HG03575 (cell line): ENCODE data around the gene RIN3.
"Not testable (repeated sequence)": the region's sequence is repeated elsewhere in the genome, so short reads cannot be mapped to it uniquely, and the experiment has no call there.

ENCODE experiments used
- ATAC-seq: cut with Tn5 transposase; IDR thresholded peaks from one replicate; pipeline ENCODE4 v1.9.1; 2021; ENCODE audit not compliant: unreplicated experiment, insufficient number of reproducible peaks, low FRiP score; ENCODE audit errors: extremely low read depth

RIN3 gene

DNA sequence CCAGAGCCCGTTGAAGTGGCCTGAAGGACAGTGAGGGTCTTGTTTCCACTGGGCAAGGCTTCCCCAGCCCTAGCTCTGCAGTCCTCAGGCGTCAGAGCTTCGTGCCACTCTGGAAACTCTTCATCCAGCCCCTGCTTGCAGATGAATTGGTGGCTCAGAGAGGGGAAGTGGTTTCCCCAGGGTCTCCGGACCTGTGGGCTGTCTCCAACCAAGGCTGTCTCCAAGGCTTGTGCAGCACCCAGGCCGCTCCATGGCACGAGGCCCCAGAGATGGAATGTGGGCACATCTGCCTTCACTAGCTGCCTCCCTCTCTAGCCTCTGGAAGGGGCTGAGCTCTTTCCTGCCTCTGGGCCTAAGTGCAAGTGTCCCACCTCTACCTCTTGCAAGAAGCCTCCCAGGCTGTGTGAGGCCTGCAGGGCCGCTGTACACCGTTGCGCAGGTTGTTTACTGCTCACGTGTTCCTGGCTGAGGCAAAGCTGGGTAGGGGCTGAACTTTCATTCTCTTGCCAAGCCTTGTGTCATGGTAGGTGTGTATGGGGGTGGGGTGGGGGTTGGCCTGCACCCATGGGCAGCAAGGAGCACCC is 11.1 kb downstream of the RIN3 start:
- no peak for ATAC-seq

DNA sequence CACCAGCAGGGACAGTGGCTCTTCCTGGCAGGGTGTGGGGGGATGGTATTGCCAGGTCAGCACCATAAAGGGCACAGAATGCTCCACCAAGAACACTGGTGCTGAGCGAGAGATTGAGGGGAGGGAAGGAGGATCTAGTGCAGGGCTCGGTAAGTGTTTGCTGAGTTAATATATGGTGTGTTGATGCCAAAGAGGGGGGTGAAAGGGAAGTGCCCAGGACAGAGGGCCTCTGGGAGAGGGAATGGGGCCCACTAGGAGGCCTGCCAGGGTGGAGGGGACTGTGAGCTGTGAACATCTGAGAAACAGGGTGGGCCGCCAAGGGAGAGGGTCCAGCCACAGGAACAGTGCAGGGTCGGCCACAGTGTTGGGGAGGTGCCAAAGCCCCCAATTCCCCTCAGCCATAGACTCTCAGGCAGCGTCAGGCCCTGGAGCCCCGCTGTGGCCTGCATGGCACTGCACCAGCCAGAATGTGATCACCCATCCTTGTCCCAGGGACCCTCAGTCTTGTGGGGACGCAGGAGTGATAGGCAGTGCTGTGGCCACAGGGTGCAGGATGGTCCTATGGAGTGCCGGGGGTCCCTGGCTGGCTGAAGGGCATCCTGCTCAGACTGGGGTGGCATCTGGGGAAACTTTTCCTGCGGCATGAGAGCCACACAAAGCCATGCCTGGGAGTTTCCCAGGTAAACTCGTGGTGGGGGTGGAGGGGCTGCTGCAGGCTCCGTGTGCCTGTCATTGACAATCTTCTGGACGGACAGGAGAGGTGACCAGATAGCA is 11.9 kb downstream of the RIN3 start:
- ATAC-seq: no peak

DNA sequence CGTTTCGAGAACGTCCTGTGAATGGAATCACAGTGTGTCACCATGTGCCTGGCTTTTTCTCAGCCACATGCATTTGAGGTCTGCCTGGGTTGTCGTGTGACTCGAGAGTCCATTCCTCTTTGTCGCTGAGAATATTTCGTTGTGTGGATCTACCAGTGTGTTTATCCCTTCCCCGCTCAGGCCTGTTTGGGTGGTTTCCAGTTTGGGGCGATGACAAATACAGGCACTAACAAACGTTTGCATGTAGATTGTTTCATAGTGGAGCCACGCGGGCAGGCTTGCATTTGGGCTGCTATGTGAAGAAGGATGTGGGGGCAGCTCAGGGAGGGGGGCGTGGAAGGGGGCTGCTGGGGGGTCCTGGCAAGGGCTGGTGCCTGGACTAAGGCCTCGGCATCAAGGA is 14.1 kb downstream of the RIN3 start:
- ATAC-seq: no peak

- no peak for ATAC-seq
These were observed 15.0 kb downstream of the RIN3 start for GRCh38 chr14:92528486-92529100.

DNA sequence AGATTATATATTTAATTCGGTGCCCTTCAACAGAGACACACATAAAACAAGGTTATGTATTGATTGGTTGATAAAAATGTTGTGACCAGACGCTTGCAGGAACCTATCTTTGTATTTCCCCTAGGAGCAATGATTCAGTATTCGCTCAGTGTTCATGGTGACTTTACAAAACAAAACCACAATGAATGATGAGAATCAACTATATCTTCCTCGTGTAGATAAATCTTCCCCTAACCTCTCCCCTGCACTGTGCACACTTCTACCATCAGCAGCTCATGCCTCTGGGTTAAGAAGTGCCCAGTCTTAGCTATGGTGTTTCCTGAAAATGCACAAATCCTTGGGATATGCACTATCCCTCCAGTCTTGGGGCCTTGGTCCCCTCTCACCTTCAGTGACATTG is 16.3 kb downstream of the RIN3 start:
- ATAC-seq: no peak

DNA sequence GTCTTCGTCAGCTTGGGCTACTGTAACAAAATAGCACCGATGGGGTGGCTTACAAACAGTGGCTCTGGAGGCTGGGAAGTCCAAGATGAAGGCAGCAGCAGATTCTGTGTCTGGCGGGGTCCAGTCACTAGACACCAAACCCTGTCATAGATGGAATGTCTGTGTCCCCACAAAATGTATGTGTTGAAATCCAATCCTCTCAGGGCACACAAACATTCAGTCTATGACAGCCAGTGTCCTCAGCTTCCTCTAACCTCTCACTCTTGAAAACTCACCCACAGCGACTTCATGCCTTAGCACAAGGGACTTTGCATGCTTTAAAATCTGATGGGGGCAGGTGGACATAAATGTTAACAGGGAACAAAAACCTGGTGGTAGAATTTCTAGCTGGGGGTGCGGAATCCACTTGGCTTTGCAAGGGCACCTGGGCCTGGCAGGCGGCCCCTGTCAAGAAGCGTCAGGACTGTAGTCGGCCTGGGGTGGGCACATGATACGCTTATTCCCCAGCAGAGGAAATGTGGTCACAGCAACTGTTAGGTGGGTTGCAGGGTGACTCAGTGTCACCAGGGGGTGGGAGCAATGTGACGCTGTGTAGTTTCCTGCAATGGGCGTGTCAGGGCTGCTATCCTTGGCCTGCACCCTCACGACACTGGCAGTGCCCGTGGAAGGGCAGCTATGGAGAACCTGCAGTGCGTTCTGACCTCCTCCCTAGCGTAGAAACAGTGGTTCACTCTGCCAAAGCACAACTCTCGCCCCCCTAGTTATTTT is 17.7 kb downstream of the RIN3 start:
- ATAC-seq: no peak

GRCh38 chr14:92532490-92533163 is 19.0 kb downstream of the RIN3 start:
- ATAC-seq: no peak

GRCh38 chr14:92534932-92535643 is 21.5 kb downstream of the RIN3 start:
- ATAC-seq: no peak

DNA sequence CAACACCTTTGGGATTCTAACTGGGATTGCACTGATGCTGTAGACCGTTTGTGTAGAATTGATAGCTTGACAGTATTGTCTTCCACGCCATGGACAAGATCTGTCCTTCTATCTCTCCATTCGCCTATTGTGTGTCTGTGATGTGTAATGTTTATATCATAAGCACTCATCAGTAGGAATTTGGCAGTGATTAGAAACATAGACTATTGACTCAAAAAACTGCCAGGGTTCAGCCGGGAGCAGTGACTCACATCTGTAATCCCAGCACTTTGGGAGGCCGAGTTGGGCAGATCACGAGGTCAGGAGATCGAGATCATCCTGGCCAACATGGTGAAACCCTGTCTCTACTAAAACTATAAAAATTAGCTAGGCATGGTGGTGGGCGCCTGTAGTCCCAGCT is 22.6 kb downstream of the RIN3 start:
- ATAC-seq: not testable (repeated sequence)

DNA sequence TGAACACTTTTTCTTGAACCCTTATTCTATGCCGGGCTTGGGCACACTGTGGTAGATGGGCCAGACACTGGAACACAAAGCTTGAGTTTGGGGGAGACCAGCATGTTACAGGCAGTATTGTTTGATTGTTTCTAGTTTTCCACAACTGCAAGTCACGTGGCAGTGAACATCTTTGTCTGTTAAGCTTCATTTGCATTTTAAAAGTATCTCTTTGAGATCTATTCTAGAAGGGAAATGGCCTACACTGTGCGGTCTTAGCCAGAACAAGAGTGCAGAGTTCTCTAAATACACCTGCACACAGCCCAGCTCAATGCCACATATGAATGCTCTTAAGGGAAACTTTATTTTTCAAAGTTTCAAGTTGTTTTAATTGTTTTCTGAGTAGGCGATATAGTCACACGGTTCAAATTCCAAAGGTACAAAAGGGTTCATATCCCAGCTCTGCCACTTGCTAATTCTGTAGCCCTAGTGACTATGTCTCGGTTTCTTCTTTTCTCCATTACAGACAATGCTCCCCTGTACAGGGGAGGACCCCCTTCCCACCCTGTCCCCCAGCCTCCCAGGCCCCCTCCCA is 24.9 kb downstream of the RIN3 start:
- ATAC-seq: no peak

DNA sequence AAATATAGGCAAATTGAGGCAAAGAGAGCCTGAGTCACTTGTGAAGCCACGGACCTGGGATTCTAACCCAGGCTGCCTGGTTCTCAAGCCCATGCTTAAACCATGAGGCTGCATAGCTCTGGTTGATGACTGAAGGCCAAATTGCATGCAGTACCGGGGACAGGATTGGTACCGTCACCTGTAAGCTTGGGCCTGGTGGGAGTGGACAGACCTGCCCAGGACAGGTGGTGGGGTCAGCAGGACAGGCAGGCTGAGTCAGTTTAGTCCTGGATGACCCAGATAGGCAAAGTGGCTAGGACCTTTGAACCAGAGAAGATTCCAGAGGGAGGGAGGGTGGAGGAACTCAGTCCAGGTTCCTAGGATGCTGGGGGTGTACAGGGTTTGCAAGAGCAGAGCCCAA is 25.8 kb downstream of the RIN3 start:
- no peak for ATAC-seq

- ATAC-seq: no peak
These were observed 26.3 kb downstream of the RIN3 start for GRCh38 chr14:92539875-92540274.

GRCh38 chr14:92540472-92541048 is 27.0 kb downstream of the RIN3 start:
- no peak for ATAC-seq

- ATAC-seq: no peak
These were observed 29.4 kb downstream of the RIN3 start for GRCh38 chr14:92542766-92543554.

- no peak for ATAC-seq
These were observed 30.6 kb downstream of the RIN3 start for GRCh38 chr14:92544051-92544720.

DNA sequence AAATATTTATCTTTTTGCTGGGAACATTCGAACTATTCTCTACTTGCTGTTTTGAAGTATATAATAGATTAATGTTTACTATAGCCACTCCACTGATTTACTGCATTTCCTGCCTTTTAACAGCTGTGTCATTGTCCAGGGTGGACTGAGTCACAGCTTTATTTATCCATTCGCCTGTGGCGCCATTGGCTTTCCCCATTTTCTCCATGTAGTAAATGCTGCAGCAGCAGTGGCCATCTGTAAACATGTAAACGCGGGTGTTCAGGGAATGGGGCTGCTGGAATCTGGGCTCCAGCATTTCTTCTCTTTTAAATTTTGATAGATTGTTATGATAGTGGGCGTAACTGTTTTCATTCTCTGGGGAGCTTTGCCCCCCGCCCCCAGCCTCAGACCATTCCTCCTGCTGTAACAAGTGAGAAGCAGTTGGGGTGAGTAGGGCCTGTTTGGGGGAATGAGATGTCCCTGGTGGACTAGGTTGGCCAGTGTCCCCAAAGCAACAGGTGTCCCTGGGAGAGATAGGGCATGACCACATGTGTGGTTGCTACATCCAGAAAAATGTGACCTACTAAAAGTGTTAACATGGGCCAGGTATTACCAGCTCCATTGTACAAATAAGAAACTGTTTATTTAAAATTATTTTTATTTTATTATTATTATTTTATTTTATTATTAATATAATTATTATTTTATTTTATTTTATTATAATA is 32.9 kb downstream of the RIN3 start:
- ATAC-seq: no peak
